Left lobe of liver (tissue), 1 donor: ENCODE measurements around the gene FKBP7. TPM values are rescaled to one million over a fixed set of nuclear protein-coding genes. Genes with fewer than 3 reads are reported as not detected.

Experiments
- total RNA-seq: library from RNA; stranded (reverse); gene quantifications from one replicate; pipeline ENCODE4 v1.2.1, GENCODE V29; 2021
- donor health status: DM: no; HTN: yes; CAD: no.

The FKBP7 gene
- total RNA-seq, 1 donor from 2014 or later, result 3.4 TPM

Other genes with a start within 250 kb of the FKBP7 start
- gene PRKRA, start 27.4 kb downstream of the FKBP7 start, total RNA-seq, result 16.4 TPM
- 1.8 TPM for gene PJVK, start 27.2 kb downstream of the FKBP7 start, total RNA-seq
- gene PLEKHA3, start 1.9 kb upstream of the FKBP7 start, total RNA-seq, result 13.3 TPM